IMR-90 (cell line): Measurements from ENCODE around the gene GARIN5A. TPM values are rescaled to one million over a fixed set of nuclear protein-coding genes. Genes with fewer than 3 reads are reported as not detected.

Experiments
- ATAC-seq: fragments of 200-7000 bp; cut with Tn5 transposase; 2 replicates; pipeline ENCODE4 v1.9.1; 2020; ENCODE audit warnings: low read depth, mild to moderate bottlenecking, moderate library complexity
- BruUV-seq: library from RNA; stranded (reverse); fragments of 400-500 nt; replicated peaks from 2 replicates; lab custom pipeline; 2021; lab: Mats Ljungman, UMichigan
- CTCF ChIA-PET: fragments of 300-600 bp; formaldehyde crosslinking; extraction: SDS; loops from one replicate; lab custom pipeline; 2021; ENCODE audit warnings: antibody characterized with exemption; lab: Yijun Ruan, JAX
- POLR2A ChIA-PET: fragments of 300-600 bp; sonication (Branson Sonifier 250); formaldehyde crosslinking; loops from one replicate; lab custom pipeline; 2022; ENCODE audit warnings: antibody characterized with exemption; ENCODE audit not compliant: unreplicated experiment; lab: Charles Lee
- DNase-seq: peaks from one replicate; pipeline ENCODE4 v3.0.0; 2013
- H2AFZ ChIP-seq: replicated peaks from 2 replicates; pipeline ENCODE3; 2013; ENCODE audit warnings: low read length, mild to moderate bottlenecking; ENCODE audit not compliant: poor library complexity
- H2AK5ac ChIP-seq: 2 replicates; pipeline ENCODE4 v1.6.1; 2013; ENCODE audit warnings: low read depth, low read length, inconsistent platforms
- H2AK9ac ChIP-seq: replicated peaks from 2 replicates; pipeline ENCODE3; 2013; ENCODE audit warnings: mild to moderate bottlenecking, low read depth, low read length, moderate library complexity; ENCODE audit not compliant: poor library complexity
- H2BK120ac ChIP-seq: 2 replicates; pipeline ENCODE4 v1.6.1; 2013; ENCODE audit warnings: low read depth, low read length, inconsistent platforms
- H2BK15ac ChIP-seq: 3 replicates; pipeline ENCODE4 v1.6.1; 2013; ENCODE audit warnings: low read depth, low read length, inconsistent platforms
- H2BK20ac ChIP-seq: 2 replicates; pipeline ENCODE4 v1.6.1; 2013; ENCODE audit warnings: low read depth, mild to moderate bottlenecking, inconsistent platforms, low read length, moderate library complexity
- H2BK5ac ChIP-seq: 2 replicates; pipeline ENCODE4 v1.6.1; 2013; ENCODE audit warnings: mild to moderate bottlenecking, low read depth, low read length, inconsistent platforms; ENCODE audit not compliant: poor library complexity, severe bottlenecking
- H3K14ac ChIP-seq: replicated peaks from 2 replicates; pipeline ENCODE4 v1.6.1; 2013; ENCODE audit warnings: low read depth, low read length, inconsistent platforms
- H3K18ac ChIP-seq: 2 replicates; pipeline ENCODE4 v1.6.1; 2013; ENCODE audit warnings: low read depth, low read length, control low read depth
- H3K23ac ChIP-seq: 2 replicates; pipeline ENCODE4 v1.6.1; 2013; ENCODE audit warnings: low read depth, low read length, inconsistent platforms
- H3K27ac ChIP-seq: 2 replicates; pipeline ENCODE4 v1.5.1; 2013; ENCODE audit warnings: mild to moderate bottlenecking, control low read depth, low read length; ENCODE audit not compliant: insufficient read depth
- H3K27me3 ChIP-seq: 2 replicates; pipeline ENCODE4 v1.6.1; 2013; ENCODE audit warnings: low read length; ENCODE audit not compliant: control insufficient read depth, insufficient read depth
- H3K36me3 ChIP-seq: 2 replicates; pipeline ENCODE4 v1.6.1; 2013; ENCODE audit warnings: low read length, mixed read lengths; ENCODE audit not compliant: control insufficient read depth, insufficient read depth
- H3K4ac ChIP-seq: 2 replicates; pipeline ENCODE4 v1.6.1; 2013; ENCODE audit warnings: low read depth, low read length, inconsistent platforms
- H3K4me1 ChIP-seq: 2 replicates; pipeline ENCODE4 v1.6.1; 2013; ENCODE audit warnings: low read length, mixed read lengths; ENCODE audit not compliant: control insufficient read depth, insufficient read depth
- H3K4me2 ChIP-seq: 2 replicates; pipeline ENCODE4 v1.6.1; 2013; ENCODE audit warnings: low read depth, mild to moderate bottlenecking, control low read depth, low read length, moderate library complexity
- H3K4me3 ChIP-seq: 2 replicates; pipeline ENCODE4 v1.5.1; 2013; ENCODE audit warnings: low read depth, mild to moderate bottlenecking, control low read depth, low read length, moderate library complexity; ENCODE audit not compliant: insufficient read depth
- H3K56ac ChIP-seq: 2 replicates; pipeline ENCODE4 v1.6.1; 2013; ENCODE audit warnings: low read length, inconsistent platforms; ENCODE audit not compliant: insufficient read depth; ENCODE audit errors: extremely low read depth
- H3K79me1 ChIP-seq, 2 experiments: 2 replicates each; pipeline ENCODE4 v1.6.1; 2013; ENCODE audit warnings: low read length in 2 of 2, inconsistent platforms in 1 of 2, low read depth in 1 of 2
- H3K9ac ChIP-seq: 2 replicates; pipeline ENCODE4 v1.6.1; 2013; ENCODE audit warnings: low read depth, low read length, control low read depth
- H3K9me1 ChIP-seq: 2 replicates; pipeline ENCODE4 v1.6.1; 2013; ENCODE audit warnings: low read length, inconsistent platforms; ENCODE audit not compliant: insufficient read depth
- H3K9me3 ChIP-seq: 2 replicates; pipeline ENCODE4 v1.6.1; 2013; ENCODE audit warnings: low read length; ENCODE audit not compliant: control insufficient read depth, insufficient read depth
- H4K20me1 ChIP-seq: 2 replicates; pipeline ENCODE4 v1.6.1; 2013; ENCODE audit warnings: low read length, inconsistent platforms; ENCODE audit not compliant: insufficient read depth
- H4K5ac ChIP-seq: 2 replicates; pipeline ENCODE4 v1.6.1; 2013; ENCODE audit warnings: mild to moderate bottlenecking, low read depth, low read length, control low read depth
- H4K8ac ChIP-seq, 2 experiments: 2 replicates each; pipeline ENCODE4 v1.6.1; 2013; ENCODE audit warnings: low read depth in 2 of 2, low read length in 2 of 2, control low read depth in 1 of 2, inconsistent platforms in 1 of 2
- H4K91ac ChIP-seq: 2 replicates; pipeline ENCODE4 v1.6.1; 2013; ENCODE audit warnings: low read depth, low read length, inconsistent platforms; ENCODE audit not compliant: insufficient read depth
- BHLHE40 ChIP-seq: fragments of 150-350 bp; IDR thresholded peaks from 2 replicates; pipeline ENCODE4 v1.6.1; 2016; ENCODE audit warnings: mild to moderate bottlenecking, low read depth, low read length
- CEBPB ChIP-seq: IDR thresholded peaks from 2 replicates; pipeline ENCODE4 v1.6.1; 2012; ENCODE audit warnings: low read depth, low read length, improper control_type of control experiment
- CHD1 ChIP-seq: IDR thresholded peaks from 2 replicates; pipeline ENCODE4 v1.6.1; 2012; ENCODE audit warnings: low read depth, low read length, improper control_type of control experiment
- FOS ChIP-seq: fragments of 150-350 bp; IDR thresholded peaks from 2 replicates; pipeline ENCODE4 v1.6.1; 2016; ENCODE audit warnings: low read depth, low read length
- MAFK ChIP-seq: IDR thresholded peaks from 2 replicates; pipeline ENCODE4 v1.6.1; 2012; ENCODE audit warnings: low read depth, low read length, improper control_type of control experiment
- MAZ ChIP-seq: IDR thresholded peaks from 2 replicates; pipeline ENCODE4 v1.6.1; 2012; ENCODE audit warnings: low read depth, mild to moderate bottlenecking, low read length, improper control_type of control experiment, moderate library complexity, borderline replicate concordance
- MXI1 ChIP-seq: IDR thresholded peaks from 2 replicates; pipeline ENCODE4 v1.6.1; 2012; ENCODE audit warnings: low read depth, mild to moderate bottlenecking, low read length, moderate library complexity, borderline replicate concordance
- NFE2L2 ChIP-seq: fragments of 150-350 bp; IDR thresholded peaks from 2 replicates; pipeline ENCODE4 v1.6.1; 2016; ENCODE audit warnings: low read depth, mild to moderate bottlenecking, low read length
- POLR2A ChIP-seq: IDR thresholded peaks from 2 replicates; pipeline ENCODE4 v1.6.1; 2012; ENCODE audit warnings: mild to moderate bottlenecking, low read depth, low read length
- RAD21 ChIP-seq: IDR thresholded peaks from 2 replicates; pipeline ENCODE4 v1.6.1; 2012; ENCODE audit warnings: low read length, improper control_type of control experiment
- RCOR1 ChIP-seq: IDR thresholded peaks from 2 replicates; pipeline ENCODE4 v1.6.1; 2012; ENCODE audit warnings: mild to moderate bottlenecking, low read length, improper control_type of control experiment; ENCODE audit not compliant: insufficient replicate concordance
- RFX5 ChIP-seq: IDR thresholded peaks from 2 replicates; pipeline ENCODE4 v1.8.0; 2012; ENCODE audit warnings: low read depth, mild to moderate bottlenecking, low read length, moderate library complexity
- SMC3 ChIP-seq: fragments of 150-350 bp; IDR thresholded peaks from 2 replicates; pipeline ENCODE4 v1.6.1; 2016; ENCODE audit warnings: low read depth, mild to moderate bottlenecking, antibody characterized with exemption, low read length, moderate library complexity
- WGBS, 2 experiments: methylation state at CpG; one replicate each; pipeline versions ENCODE4 v1.1.5 to v1.1.7; 2013; ENCODE audit warnings: missing lambda C conversion rate in 2 of 2; ENCODE audit not compliant: insufficient read length in 1 of 2; ENCODE audit errors: extremely low coverage in 2 of 2; 5-methylcytosine and 5-hydroxymethylcytosine counted together
- dilution Hi-C: fragments of 300-500 bp; cut with HindIII; formaldehyde crosslinking; loops from one replicate; pipeline ENCODE4 v1.14.3; 2018; ENCODE audit warnings: low sequenced_read_pairs; ENCODE audit not compliant: unreplicated experiment
- in situ Hi-C: fragments of 300-500 bp; cut with MboI; formaldehyde crosslinking; loops from 3 replicates; pipeline ENCODE4 v1.14.3; 2019; ENCODE audit warnings: low sequenced_read_pairs, inconsistent platforms, mixed read lengths
- intact Hi-C: fragments of 100-400 bp; cut with micrococcal nuclease; formaldehyde crosslinking; loops from 2 replicates; pipeline ENCODE4 v1.10.0; 2022
- polyA plus RNA-seq, 3 experiments: library from polyadenylated mRNA; depleted of rRNA; stranded (reverse); fragments of >200 nt; gene quantifications; 2 replicates each; pipeline ENCODE4 v1.2.3, GENCODE V29; 2012; ENCODE audit warnings: low replicate concordance in 1 of 3
- total RNA-seq: library from RNA; depleted of rRNA; stranded (reverse); fragments of >200 nt; gene quantifications from 2 replicates; pipeline ENCODE4 v1.2.3, GENCODE V29; 2012
- TF ChIP-seq, protein P1 (sequence below): fragments of 150-350 bp; IDR thresholded peaks from 2 replicates; pipeline ENCODE4 v1.6.1; 2016; ENCODE audit warnings: low read depth, mild to moderate bottlenecking, low read length, moderate library complexity, borderline replicate concordance
- TF ChIP-seq, protein P2 (sequence below): fragments of 150-350 bp; IDR thresholded peaks from 2 replicates; pipeline ENCODE4 v1.6.1; 2017; ENCODE audit warnings: mild to moderate bottlenecking, antibody characterized with exemption, low read length, low read depth
- TF ChIP-seq, protein P3 (sequence below): conservative IDR thresholded peaks from 2 replicates; pipeline ENCODE4 v1.5.1; 2012; ENCODE audit warnings: mild to moderate bottlenecking, low read depth, low read length, improper control_type of control experiment

The GARIN5A gene
- total and polyA plus RNA-seq, 2 of the 4 experiments (the other 2 are of a cell fraction): 0.53 TPM; not detected in 1

DNA sequence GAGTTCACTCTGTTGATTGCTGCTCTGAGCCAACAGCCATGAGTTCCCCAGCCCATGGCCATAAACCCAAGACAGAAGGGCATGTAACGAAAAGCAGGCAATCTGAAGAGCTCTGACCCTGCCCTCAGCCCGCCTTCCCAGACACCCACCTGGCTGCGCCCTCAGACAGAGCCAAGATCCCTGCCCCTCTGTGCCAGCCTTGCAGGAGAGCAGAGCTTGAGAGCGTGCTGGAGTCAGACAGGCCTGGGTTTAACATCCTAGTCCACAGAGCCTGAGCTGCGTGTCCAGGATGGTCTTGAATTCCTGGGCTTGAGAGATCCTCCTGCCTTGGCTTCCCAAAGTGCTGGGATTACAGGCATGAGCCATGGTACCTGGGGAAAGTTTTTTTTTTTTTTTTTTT, 19.3 kb downstream of the GARIN5A start:
- H4K20me1 ChIP-seq: no peaks in the 10 kb centered on the region
- H3K14ac ChIP-seq: no peak overlapping the region
- no peak overlapping the region for H2BK5ac ChIP-seq
- no peak overlapping the region for H3K27ac ChIP-seq
- POLR2A ChIA-PET: no interaction called here
- WGBS, 2 experiments: 80% methylated on average over 1 of the region's 5 CpGs; no CpG with 5 or more reads in 1 of the 2 experiments
- ATAC-seq (no peak), DNase-seq (no peak)
- H3K79me1 ChIP-seq: no peaks in the 10 kb centered on the region
- in situ Hi-C loops (no loop called here), intact Hi-C loops (no loop called here), dilution Hi-C loops (no loop called here)
- CTCF ChIA-PET: no interaction called here
- no TSS peak for BruUV-seq
- H3K9ac ChIP-seq: no peak overlapping the region
- no peaks in the 10 kb centered on the region for H3K9me3 ChIP-seq
- H2AK5ac ChIP-seq: no peak overlapping the region
- no peaks in the 10 kb centered on the region for H3K4me1 ChIP-seq
- H4K91ac ChIP-seq: no peak overlapping the region
- no peak overlapping the region for H3K56ac ChIP-seq
- no peaks in the 10 kb centered on the region for H3K9me1 ChIP-seq
- no peak overlapping the region for H3K23ac ChIP-seq
- H4K8ac ChIP-seq: no peak overlapping the region
- H3K4me3 ChIP-seq: no peak overlapping the region
- no peak overlapping the region for H2BK20ac ChIP-seq
- H3K36me3 ChIP-seq: no peaks in the 10 kb centered on the region
- no peak for TF ChIP-seq BHLHE40
- TF ChIP-seq RFX5: no peak
- TF ChIP-seq, protein P1, sequence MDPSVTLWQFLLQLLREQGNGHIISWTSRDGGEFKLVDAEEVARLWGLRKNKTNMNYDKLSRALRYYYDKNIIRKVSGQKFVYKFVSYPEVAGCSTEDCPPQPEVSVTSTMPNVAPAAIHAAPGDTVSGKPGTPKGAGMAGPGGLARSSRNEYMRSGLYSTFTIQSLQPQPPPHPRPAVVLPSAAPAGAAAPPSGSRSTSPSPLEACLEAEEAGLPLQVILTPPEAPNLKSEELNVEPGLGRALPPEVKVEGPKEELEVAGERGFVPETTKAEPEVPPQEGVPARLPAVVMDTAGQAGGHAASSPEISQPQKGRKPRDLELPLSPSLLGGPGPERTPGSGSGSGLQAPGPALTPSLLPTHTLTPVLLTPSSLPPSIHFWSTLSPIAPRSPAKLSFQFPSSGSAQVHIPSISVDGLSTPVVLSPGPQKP: no peak
- no peak for TF ChIP-seq CHD1
- no peak for TF ChIP-seq MAZ
- no peak for TF ChIP-seq SMC3
- no peak for TF ChIP-seq MAFK
- TF ChIP-seq NFE2L2: no peak
- no peak for TF ChIP-seq FOS
- no peak for TF ChIP-seq RAD21
- no peak for TF ChIP-seq CEBPB
- TF ChIP-seq, protein P2, sequence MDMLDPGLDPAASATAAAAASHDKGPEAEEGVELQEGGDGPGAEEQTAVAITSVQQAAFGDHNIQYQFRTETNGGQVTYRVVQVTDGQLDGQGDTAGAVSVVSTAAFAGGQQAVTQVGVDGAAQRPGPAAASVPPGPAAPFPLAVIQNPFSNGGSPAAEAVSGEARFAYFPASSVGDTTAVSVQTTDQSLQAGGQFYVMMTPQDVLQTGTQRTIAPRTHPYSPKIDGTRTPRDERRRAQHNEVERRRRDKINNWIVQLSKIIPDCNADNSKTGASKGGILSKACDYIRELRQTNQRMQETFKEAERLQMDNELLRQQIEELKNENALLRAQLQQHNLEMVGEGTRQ: no peak
- TF ChIP-seq, protein P3, sequence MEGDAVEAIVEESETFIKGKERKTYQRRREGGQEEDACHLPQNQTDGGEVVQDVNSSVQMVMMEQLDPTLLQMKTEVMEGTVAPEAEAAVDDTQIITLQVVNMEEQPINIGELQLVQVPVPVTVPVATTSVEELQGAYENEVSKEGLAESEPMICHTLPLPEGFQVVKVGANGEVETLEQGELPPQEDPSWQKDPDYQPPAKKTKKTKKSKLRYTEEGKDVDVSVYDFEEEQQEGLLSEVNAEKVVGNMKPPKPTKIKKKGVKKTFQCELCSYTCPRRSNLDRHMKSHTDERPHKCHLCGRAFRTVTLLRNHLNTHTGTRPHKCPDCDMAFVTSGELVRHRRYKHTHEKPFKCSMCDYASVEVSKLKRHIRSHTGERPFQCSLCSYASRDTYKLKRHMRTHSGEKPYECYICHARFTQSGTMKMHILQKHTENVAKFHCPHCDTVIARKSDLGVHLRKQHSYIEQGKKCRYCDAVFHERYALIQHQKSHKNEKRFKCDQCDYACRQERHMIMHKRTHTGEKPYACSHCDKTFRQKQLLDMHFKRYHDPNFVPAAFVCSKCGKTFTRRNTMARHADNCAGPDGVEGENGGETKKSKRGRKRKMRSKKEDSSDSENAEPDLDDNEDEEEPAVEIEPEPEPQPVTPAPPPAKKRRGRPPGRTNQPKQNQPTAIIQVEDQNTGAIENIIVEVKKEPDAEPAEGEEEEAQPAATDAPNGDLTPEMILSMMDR: no peak
- no peak for TF ChIP-seq MXI1
- no peak for TF ChIP-seq RCOR1
- no peak for TF ChIP-seq POLR2A
- H3K27me3 ChIP-seq: peaks cover 14% of the 10 kb centered on the region; the same call in 1 of the 2 replicates
- no peak overlapping the region for H2BK120ac ChIP-seq
- H3K18ac ChIP-seq: no peak overlapping the region
- H2AK9ac ChIP-seq: no peak overlapping the region
- H3K4me2 ChIP-seq: no peak overlapping the region
- H2AFZ ChIP-seq: no peak overlapping the region
- H3K4ac ChIP-seq: no peak overlapping the region
- H2BK15ac ChIP-seq: no peak overlapping the region
- no peak overlapping the region for H4K5ac ChIP-seq
